NCI-H2171 treated with DMSO at 0.1 percent for 48 hours (cell line): ENCODE data around the gene THOC6.
"Not testable (repeated sequence)": the region's sequence is repeated elsewhere in the genome, so short reads cannot be mapped to it uniquely, and the experiment has no call there.

Experiments
- DNase-seq: peaks from one replicate; lab custom pipeline; 2025; lab: John Stamatoyannopoulos, UW

THOC6 gene

GRCh38 chr16:3054965-3055733 lies 31.3 kb downstream of the THOC6 start:
- DNase-seq, result no peak

- not testable (repeated sequence) for DNase-seq
Measured at GRCh38 chr16:3055734-3056115, 31.9 kb downstream of the THOC6 start.

DNA sequence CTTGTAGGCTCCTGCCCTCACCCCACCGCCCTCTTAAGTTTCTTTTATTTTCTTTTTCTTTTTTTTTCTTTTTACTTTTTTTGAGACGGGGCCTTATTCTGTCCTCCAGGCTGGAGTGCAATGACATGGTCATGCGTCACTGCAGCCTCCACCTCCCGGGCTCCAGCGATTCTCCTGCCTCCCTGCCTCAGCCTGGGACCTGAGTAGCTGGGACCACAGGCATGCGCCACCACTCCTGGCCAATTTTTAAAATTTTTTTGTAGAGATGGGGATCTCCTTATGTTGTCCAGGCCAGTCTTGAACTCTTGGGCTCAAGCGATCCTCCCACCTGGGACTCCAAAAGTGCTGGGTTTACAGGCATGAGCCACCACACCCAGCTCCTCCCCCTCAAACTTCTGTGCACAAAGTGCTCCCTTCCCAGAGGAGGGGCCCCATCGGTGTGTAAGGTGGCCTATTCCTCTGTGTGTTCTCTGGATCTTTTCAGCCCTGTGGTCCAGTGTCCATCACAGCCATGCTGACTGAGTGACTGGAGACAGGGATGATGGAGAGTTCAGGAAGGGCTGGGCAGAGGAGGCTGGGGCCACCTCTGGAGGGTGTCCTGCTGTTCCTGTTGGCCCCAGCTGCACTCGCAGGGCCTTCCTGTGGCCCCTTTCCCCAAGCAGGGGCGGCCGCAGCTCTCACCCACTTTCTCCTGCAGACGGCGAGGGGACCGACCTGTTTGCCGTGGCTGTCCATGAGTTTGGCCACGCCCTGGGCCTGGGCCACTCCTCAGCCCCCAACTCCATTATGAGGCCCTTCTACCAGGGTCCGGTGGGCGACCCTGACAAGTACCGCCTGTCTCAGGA lies 32.7 kb downstream of the THOC6 start:
- DNase-seq, result no peak

DNA sequence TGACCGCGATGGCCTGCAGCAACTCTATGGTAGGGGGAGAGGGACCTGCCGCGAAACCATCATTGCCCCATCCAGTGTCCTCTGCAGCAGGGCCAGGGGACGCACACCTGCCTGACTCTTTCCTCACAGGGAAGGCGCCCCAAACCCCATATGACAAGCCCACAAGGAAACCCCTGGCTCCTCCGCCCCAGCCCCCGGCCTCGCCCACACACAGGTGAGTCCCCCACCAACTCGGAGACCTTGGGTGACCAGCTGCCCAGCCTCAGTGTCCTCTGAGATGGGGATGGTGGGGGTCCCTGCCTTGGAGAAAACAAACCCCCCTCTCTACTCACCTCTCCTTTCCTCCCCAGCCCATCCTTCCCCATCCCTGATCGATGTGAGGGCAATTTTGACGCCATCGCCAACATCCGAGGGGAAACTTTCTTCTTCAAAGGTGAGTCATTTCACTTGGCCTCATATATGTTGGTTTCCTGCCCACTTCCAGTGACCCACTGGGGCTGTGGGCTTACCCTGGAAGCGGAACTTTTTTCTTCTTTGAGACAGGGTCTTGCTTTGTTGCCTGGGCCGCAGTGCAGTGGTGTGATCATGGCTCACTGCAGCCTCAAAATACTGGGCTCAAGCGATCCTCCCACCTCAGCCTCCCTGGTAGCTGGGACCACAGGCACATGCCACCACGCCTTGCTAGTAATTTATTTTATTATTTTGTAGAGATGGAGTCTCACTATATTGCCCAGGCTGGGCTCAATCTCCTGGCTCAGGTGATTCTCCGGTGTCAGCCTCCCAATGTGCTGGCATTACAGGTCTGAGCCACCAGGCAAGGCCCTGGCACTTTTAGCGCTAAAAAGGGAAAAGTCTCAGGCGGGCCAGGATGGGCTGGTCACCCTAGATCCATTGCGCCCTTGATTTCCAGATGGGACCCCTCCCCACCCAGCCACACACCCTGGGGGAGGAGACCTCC lies 33.6 kb downstream of the THOC6 start:
- DNase-seq, result no peak

- DNase-seq, result peak; percentile 39
Measured at GRCh38 chr16:3058139-3059030, 34.5 kb downstream of the THOC6 start.

DNA sequence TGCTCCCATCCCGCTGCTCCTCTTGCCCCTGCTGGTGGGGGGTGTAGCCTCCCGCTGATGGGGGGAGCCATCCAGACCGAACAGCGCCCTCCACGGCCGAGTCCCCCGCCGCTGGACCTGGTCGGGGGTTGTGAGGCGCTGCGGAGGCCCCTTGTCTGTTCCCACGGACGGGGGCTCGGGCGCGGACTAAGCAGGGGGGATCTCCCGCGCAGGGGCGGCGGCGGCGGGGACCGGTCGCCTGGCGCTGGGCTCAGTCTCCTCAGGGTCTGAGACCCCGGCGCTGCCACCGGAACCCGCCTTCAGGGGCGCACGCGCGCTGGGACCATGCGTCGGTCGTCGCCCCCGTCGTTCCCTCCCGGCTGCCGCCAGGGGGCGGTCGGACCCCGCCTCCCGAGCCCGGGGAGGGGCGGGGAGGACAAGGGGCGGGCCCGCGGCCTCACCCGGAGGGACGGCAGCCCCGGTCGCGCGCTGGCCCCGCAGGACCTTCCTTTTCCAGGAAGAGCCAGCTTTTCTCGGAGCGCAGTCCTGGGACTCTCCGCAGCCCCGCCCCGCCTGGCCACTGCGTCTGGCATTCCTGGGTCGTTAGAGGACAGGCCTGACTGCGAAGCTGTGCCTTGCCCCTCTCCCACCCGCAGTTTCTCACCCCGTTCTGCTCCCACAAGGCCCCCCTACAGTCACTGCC lies 35.3 kb downstream of the THOC6 start:
- peak; percentile 59 for DNase-seq

- no peak for DNase-seq
Measured at GRCh38 chr16:3059723-3060242, 35.9 kb downstream of the THOC6 start.

DNA sequence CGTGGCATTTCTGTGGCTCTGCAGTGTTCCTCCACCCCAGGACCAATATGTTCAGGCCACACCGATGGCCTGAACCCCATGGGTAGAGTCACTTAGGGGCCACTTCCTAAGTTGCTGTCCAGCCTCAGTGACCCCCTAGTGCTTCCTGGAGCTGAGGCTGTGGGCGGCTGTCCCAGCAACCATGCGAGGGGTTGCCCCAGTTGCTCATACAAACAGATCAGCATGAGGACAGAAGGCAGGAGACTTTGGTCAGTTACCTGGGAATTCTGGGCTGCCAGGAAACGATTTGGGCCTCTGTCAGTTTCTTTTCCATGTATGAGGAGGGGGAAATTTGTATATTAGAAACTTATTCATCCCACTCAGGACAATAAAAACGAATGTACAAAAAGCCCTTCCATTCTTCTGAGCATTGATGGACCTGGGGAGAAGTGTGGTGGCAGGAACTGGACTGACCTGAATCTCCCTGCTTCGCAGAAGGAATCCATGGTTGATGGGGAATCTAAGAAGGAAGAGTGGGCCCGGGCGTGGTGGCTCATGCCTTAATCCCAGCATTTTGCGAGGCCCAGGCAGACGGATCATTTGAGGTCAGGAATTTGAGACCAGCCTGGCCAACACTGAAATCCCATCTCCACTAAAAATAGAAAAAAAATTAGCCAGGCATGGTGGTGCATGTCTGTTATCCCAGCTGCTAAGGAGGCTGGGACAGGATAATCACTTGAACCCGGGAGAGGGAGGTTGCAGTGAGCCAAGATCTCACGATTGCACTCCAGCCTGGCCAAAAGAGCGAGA lies 36.7 kb downstream of the THOC6 start:
- no peak for DNase-seq

- no peak for DNase-seq
Measured at GRCh38 chr16:3062553-3062952, 38.7 kb downstream of the THOC6 start.

DNA sequence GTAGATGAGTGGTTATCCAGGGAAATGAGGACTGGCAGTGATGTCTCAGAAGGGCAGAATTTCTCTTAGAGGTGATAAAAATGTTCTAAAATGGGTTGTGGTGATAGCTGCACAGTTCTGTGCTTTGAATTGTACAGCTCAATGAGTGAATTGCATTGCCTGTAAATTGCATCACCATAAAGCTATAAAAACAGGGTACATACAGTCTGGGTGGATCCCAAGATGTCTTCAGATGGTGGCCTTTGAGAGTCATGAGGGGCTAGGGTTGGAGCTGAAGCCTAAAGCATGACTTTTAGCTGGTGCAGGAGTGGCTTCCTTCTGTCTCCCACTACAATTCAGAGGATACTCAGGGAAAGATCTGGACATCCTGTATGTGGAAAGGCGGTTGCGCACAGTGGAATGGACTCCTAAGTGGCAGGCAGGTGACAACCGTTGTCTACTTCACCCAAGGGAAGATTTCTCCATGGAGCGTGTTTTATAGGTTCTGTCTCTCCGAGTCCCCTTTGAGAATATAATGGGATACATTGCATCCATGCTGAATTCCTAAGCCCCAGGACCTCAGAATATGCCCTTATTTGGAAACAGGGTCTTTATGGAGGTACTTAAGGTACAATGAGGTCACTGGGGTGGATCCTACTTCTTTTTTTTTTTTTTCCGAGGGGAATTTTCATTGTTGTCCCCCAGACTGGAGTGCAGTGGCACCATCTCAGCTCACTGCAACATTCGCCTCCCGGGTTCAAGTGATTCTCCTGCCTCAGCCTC lies 40.0 kb downstream of the THOC6 start:
- no peak for DNase-seq

DNA sequence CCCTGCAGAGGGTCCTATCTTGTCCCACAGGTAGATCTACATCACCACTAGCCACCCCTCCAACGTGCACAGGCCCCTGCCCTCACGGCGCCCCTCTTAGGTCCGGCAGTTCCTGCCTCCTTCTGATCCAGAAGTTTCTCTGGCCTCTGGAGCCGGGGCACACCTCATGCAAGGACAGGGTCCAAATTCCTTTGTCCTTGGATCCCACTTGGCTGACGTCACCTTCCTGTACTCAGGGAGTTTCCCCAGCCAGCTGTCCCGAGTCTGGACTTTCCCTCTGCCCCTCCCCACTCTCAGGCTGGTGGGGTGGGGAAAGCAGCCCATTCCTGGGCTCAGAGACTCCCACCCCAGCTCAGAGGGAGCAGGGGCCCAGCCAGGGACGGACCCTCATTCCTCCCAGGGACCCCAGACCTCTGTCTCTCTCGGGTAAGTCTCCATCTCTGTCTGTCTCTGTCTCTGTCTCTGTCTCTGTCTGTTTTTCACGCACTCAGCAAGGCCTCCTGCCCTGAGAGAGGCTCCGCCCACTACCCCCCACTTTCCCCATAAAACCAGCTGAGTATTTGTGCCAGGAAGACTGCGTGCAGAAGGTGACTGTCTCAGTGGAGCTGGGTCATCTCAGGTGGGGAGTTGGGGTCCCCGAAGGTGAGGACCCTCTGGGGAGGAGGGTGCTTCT lies 41.4 kb downstream of the THOC6 start, which contains the start of gene IL32:
IL32 (plus strand) TSS at position 572 of the 673 bp plus-strand sequence. CDS start 172 bp downstream, outside the sequence.
- no peak for DNase-seq

GRCh38 chr16:3065742-3066439 lies 42.1 kb downstream of the THOC6 start:
- no peak for DNase-seq

GRCh38 chr16:3066440-3066748 lies 42.6 kb downstream of the THOC6 start:
- DNase-seq, result no peak

GRCh38 chr16:3068487-3068886 lies 44.7 kb downstream of the THOC6 start:
- no peak for DNase-seq

DNA sequence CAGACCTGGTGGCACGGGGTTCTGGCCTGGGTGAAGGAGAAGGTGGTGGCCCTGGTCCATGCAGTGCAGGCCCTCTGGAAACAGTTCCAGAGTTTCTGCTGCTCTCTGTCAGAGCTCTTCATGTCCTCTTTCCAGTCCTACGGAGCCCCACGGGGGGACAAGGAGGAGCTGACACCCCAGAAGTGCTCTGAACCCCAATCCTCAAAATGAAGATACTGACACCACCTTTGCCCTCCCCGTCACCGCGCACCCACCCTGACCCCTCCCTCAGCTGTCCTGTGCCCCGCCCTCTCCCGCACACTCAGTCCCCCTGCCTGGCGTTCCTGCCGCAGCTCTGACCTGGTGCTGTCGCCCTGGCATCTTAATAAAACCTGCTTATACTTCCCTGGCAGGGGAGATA lies 45.3 kb downstream of the THOC6 start:
- not testable (repeated sequence) for DNase-seq

DNA sequence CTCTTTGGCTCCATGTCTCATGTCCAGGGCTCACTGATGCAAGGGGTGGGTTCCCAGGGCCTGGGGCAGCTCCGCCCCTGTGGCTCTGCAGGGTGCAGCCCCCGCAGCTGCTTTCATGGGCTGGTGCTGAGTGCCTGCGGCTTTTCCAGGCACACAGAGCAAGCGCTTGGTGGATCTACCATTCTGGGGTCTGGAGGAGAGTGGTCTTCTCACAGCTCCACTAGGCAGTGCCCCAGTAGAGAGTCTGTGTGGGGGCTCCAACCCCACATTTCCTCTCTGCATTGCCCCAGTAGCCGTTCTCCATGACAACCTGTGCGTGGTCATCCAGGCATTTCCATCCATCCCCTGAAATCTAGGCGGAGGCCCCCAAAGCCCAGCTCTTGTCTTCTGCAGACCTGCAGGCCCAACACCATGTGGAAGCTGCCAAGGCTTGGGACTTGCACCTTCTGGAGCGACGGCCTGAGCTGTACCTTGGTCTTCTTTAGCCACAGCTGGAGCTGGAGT lies 46.8 kb downstream of the THOC6 start:
- no peak for DNase-seq

GRCh38 chr16:3071655-3072054 lies 47.8 kb downstream of the THOC6 start:
- DNase-seq, result no peak
